Stimulated activated CD4-positive, alpha-beta T cell treated with anti-CD3 and anti-CD28 coated beads, Interleukin-1b, Interleukin-23, amount 100 ng/mL, for 1 hour (primary cell): Measurements from ENCODE around the gene ABCA6.

Experiments
- DNase-seq, 2 donors: peaks; one replicate each; pipeline ENCODE4 v3.0.0-alpha.2; 2020; ENCODE audit warnings: low read depth in 2 of 2

Gene ABCA6

DNA sequence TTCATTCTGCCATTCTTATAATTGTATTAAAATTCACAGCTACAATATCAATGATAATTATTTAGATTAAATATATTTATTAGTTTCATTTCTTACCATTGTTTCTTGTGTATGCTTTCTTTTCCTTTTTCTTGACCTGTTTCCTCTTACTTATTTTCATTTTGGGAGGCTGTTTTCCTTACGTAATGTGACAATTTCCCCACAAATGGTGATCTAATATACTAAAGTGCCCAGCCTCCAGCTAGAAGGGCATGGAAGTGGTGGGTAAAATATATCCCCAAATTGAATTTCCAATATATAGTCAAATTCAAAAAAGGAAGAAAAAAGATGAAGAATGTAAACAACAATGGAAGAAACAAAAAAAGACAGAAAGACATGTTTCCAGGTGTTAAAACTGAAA lies 1.5 kb upstream of the ABCA6 start:
- no peak for DNase-seq

DNA sequence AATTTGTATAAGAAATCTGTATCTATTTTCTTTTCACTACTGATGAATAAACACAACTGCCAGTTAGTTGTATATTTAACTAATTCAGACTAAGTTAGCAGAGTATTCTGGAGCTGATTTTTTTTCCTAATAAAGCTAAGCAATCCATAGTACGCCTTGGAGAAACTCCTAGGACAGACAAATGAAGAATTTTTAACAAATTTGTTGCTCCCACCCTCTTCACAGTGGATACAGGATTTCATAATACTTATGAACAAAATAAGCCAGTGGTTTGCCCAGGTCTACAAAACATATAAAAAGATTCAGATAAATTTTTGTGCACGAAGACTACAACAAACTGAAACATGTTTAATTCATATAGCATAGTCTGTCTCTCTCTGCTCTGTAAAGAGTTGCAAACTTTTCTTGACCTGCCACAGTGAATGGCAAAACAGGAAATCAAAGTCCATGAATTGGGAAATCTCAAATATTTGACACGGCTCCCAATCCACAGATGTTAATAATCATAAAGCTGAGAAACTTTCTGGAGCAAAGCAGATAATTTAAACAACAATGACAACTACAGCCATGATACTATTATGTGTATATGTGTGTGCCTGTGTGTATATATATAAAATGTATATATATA lies 594 bp upstream of the ABCA6 start:
- DNase-seq: no peak

DNA sequence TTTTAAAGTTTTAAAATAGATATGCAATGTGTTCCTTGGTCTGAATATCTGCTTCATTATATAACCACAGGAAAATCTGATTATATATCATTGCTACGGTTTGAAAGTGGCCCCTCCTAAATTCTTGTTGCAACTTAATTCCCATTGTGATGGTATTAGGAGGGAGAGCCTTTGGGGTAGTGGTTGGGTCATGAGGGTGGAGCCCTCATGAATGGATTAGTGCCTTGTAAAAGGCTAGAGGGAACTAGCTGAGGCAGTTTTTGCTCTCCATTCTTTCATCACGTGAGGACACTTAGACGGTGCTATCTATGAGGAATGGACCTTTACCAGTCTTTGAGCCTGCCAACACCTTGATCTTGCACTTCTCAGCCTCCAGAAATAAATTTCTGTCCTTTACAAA lies 7.6 kb downstream of the ABCA6 start:
- no peak for DNase-seq

DNA sequence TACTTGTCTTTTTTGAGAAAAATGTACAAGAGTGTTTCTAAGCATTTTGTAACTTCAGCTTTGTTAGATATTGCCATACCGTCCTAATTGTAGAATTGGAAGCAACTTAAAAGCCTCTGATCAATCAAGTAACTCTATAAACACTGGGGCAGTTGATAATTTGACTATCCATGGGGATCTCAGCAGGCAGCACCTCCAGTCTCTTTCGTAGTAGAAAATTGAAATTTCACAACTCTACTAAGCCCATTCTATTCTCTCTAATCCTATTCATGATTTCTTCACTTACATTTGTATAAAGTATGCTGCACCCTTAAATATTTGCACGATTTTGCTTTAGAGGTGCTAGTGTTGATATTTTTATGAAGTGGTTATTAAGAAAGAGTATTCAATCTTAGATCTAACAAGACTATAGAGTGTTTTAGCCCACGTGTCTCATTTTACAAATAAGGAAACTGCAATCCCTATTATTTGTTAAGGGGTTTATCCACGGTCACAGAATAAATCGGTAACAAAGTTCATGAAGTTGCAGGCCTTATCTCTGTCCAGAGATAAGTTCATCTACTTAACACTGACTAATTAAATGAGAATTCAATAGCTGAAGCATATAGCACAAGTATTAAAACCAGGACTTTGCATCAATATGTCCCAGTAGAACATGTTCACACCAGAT lies 10.9 kb downstream of the ABCA6 start:
- no peak for DNase-seq

DNA sequence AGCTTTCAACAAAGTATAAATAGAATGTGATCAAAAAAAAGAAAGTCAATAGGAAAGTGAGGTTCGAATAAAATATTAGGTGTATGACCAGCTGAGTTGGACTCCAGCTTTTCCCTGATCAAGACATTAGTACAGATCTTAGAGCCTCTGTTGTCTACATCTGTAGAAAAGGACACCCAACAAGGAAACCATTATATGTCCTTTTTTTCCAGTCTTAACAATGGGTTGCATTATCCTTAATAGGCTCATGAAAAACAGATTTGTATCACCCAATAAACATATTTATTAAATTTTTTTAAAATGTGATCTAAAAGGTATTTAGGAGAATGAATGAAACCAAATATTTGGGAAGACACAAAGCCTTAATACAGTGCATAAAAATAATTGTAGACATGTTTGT lies 18.1 kb downstream of the ABCA6 start:
- no peak for DNase-seq

DNA sequence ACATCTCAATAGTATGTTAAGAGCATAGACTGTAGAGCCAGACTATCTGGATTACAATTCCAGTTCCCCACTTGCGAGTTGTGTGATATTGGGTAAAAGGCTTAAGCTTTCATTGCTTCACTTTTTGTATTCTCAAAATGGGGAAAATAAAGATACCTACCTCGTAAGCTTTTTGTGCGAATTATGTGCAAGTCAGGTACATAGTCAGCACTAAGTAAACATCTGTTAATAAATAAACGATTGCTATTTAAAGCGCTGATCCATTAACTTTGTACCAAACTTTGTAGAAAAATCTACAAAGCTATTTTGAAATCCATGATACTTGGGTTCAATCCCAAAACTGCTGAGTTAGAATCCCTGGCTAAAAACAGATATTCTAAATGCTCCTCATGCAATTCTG lies 19.6 kb downstream of the ABCA6 start:
- no peak for DNase-seq

DNA sequence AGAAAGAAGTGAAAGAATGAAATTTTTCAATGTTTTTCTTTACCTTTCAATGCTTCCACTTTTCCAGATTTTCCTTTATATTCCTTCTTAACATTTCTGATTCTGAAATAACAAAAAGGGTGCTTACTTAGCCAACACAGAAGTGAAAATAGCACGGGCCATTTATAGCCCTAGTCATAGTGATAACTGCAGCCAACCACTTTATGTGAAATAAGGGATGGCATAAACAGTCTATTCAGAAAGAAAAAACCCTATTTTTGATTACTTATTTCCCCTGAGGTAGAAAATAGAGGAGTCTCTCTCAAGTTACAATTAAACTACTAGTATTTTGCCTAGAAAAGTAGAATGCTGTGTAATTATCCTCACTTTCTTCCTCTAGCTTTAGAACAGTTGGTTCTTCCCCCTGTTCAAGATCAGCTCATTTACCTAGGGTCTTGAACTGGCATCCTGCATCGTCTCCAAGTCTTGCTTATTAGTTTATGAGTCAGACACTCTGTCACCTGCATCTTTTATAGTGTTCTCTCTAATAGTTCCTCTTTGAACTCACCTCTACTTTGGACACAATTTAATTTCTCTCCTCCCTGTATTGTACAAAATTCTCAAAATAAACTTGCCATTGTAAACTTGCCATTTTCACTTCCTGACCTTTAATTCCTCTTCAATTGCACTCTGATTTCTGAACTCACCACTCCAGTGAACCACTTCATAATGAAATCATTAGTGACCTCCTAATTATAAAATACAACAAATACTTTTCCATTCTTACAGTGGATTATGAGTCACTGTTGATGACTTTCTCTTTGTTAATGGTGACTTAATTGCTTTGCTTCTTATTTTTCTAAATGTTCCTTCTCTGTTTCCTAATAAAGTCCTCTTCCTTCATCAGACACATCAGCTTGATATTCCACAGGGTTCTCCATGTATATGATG lies 23.6 kb downstream of the ABCA6 start:
- no peak for DNase-seq

DNA sequence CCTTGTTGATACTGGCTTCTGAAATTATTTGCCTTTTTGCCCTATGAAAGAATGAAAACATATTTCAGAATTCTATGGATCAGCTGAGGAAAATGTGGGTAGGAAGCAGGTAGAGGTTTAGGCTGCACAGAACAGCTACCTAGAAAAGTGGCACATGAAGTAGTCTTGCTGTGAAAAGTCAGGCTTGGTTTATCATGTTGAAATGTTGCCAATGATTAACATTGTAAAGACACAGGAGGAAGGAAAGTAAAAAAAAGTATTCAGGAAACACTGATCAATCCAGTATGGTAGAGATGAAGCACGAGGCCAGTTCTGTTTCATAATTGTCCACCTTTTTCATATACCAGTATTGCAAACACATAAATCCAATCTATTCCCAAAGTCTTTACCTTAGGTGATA lies 29.9 kb downstream of the ABCA6 start:
- no peak for DNase-seq

DNA sequence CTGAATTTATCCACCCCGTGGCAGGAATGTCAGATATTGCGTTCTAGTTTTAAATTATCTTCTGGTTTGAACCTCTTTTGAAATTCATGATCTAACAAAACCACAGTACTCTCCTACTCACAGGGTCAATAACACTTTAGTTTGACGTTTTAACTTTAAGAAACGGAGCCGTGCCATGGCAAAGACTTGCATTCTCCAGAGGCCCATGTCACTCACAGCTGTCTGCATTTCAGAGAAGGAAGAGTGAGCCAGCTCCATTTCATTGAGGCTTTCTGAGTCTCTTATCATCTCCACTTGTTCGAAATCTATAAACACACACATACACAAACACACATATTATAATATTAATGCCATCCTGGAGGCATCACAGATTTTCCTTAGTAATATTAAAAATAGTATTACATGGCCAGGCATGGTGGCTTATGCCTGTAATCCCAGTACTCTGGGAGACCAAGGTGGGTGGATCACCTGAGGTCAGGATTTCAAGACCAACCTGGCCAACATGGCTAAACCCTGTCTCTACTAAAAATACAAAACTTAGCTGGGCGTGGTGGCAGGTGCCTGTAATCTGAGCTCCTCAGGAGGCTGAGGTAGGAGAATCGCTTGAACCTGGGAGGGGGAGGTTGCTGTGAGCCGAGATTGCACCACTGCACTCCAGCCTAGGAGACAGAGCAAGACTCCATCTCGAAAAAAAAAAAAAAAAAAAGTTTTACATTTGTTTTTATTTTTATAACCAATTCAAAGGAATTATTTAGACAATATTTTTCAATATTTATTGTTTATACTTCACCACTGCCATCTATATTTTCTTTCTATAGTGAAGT lies 35.6 kb downstream of the ABCA6 start:
- DNase-seq: no peak

DNA sequence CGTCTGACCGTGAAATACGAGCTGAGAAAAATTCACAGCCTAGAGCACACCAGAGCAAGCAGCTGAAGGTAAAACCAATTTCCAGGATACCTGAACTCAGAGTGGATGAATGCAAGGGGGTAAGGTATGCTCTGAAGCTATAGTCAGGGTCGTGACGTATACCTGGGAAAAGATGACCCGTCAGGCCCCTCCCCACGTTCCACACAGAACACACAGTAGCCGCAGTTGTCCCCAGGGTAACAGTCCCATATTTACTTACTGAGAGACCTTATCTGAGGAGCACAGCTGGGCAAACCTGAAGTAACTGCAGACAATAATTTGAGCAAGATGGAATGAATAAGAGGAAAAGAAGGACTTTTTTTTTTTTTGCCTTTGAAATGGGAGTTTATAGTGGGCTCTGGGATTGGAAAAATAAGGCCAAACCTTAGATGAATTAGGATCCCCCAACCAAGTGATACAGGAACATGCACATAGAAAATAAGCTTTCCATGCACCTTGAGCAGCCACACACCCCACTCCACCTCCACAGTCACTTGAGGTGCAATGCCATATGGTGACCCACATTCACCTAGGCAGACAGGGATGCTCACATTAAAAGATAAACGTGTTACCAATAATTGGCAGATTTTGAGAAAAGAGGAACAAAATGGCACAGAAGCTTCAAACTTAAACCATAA lies 38.0 kb downstream of the ABCA6 start:
- DNase-seq: no peak

DNA sequence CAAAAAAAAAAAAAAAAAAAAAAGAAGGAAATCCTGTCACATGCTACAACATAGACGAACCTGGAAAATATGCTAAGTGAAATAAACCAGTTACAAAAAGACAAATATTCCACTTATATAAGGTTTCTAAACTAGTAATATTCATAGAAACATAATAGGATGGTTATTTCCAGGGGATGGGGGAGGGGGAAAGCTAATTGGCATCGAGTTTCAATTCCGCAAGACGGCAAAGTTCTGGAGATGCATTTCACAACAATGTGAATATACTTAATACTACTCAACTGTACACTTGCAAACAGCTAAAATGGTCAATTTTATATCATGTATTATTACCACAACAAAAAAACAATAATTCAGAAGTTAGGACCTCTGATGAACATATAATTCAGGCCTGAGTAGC lies 43.1 kb downstream of the ABCA6 start:
- no peak for DNase-seq

DNA sequence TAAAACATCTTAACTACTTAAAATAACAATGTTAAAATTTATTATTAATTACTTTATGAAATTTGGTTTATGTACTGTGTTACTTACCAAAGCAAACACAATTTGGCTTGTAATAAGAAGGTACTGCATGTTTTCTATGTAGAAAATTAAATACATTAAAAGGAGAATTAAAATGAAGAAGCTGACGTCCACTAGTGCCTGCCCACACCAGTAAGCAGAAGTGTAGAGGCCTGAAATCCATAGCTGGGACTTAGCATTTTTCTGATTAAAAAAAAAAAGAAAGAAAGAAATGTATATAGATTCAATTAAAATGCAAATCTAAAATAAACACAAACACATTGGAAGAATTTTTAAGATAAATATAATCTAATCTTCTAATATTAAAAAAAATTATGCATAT lies 45.2 kb downstream of the ABCA6 start:
- no peak for DNase-seq

DNA sequence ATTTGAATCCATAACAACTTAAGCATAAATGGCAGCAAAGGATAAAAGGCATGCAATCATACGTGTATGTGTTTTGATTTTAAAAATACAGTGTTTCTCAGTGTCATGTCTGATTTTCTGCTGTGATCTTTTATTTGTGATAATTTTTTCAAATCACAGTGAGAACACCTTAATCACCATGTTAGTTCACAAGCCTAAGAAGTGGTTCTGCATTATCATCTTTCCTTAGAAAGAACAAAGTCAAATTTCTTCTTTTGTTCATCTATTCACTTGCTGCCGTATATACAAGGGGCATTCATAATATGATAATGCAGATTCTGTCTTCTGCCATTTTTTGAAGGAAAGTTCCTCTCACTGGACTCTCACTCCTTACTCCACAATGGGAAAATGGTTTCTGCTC lies 47.7 kb downstream of the ABCA6 start:
- no peak for DNase-seq

DNA sequence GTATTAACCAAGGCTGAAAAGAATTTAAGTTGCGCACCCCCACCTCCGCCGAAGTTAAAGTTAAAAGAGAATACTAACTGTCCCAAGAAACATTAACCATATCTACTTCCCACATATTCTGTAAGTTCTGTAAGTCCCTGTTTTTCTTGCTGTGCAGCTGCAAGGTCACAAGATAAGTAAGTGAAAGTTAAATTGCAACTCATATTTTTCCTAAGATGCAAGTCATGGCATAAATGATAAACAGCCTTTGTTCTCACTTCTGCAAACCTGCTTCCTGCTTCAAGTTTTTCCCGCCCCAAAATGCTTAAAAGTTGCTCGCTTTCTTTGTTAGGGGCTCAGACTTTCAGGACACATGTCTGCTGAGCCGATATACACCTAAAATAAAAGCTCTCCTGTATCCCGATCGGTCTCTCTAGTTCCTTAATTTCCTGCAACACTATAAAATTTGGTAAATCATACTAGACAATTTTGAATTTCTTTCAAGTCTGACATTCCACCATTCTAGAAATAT lies 48.4 kb downstream of the ABCA6 start:
- DNase-seq: no peak

DNA sequence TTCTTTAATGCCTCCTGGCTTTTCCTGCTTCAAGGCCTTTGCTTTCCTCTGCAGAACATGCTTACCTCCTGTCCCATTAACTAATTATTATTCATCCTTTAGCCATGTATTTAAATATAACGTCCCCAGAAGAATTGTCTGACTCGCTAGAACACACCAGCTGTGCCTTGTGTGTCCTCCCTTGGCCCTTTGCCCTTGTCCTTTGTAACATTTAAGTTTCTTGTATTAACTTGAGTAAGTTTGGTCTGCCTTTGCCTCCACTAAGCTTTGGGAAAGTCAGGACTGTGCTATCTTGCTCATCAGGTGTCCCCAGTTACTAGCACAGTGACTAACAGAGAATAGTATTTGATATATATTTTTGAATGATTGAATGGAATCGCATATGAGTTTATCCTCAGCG lies 51.3 kb downstream of the ABCA6 start:
- no peak for DNase-seq

DNA sequence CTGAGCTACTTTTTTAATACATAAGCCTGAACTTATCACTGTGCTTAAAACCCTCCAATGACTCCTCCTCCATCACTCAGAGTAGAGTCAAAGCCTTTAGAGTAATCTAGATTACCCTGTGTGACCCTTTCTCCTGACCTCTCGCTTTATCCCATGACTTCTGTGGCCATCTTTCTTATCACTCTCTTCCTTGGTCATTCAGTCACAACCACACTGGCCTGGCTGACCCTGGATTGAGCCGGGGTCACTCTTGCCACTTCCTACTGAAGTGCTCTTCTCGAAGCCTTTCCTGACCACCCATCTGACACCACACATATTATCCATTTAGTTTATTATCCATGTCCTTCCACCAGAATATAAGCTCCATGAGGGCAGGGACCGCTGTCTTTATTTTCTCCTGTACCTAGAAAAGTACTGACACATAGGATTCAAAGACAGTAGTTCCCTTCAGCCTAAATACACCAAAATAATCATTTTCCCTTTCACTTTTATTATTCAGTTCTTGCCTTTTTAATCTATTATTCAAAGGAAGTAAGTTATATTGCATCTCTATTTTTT lies 53.0 kb downstream of the ABCA6 start:
- DNase-seq: no peak

DNA sequence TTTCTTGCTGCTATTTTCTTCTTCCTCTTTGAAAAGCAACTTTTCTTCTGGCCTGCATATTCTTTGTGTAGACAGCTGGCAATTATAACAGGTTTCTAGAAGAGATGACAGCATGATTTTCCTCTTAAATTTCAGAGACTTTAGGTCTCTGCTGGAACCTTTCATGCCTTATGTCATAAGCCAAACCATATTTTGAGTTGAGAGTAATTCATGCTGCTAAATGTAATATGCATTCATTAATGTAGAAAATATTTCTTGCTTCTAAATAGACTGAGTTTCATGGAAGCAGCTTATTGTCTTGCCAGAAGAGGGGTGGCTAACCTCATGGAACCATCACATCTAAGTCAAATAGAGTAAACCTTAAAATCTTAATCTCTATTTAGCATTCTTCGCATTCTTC lies 55.1 kb downstream of the ABCA6 start:
- DNase-seq: no peak

DNA sequence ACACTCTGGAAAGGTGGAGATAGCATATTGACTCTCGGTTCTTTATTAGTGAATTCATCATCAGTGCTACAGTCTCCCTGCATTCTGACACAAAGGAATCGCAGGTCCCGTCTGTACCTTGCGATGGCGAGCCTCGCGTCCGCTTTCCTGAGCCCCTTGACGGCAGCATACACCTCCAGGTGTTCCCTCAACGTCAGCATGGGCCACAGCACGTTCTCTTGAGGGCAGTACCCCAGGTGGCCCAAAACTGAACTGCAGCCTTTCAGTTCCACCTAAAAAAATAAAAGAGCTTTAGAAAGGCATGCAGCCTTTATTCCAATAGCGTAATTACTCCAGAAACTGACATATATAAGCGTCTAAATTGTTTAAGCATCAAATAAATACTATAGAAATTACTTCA lies 56.8 kb downstream of the ABCA6 start:
- DNase-seq: no peak

DNA sequence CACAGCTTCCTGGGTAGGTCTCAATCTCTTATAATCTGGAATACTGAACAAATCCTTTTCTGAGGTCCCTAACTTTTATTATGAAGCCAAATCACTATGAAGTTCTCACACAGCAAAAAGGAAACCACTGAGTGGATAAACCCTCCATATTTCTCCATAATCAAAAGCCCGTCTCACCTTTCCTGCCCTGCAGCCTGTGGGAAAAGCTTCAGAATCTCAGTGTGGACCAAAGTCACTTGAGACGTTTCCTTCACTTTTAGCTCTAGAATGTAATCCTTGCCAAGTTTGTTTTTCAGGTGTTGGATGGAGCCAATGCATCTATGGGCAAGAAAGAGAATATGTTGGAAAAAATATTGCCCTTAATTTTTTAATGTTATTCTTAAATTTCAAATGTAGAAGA lies 59.0 kb downstream of the ABCA6 start:
- DNase-seq: no peak

DNA sequence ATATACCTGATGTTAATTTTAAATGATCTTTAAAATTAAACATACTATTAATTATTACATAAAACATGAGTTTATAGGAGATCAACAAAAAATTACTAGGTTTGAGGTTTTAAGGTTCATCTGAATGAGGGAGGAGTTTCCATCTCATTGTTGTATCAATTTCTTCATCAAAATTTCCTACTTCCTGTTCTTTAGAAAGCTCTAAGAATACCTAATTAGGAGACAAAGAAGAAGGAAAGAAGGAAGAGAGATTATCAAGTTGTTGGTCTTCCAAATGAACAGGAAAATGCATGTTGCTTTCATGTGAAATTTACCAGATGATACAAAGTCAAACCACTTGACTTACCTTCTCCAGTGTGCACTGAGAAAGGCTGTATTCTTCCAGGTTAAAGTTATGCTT lies 62.8 kb downstream of the ABCA6 start:
- DNase-seq: no peak

DNA sequence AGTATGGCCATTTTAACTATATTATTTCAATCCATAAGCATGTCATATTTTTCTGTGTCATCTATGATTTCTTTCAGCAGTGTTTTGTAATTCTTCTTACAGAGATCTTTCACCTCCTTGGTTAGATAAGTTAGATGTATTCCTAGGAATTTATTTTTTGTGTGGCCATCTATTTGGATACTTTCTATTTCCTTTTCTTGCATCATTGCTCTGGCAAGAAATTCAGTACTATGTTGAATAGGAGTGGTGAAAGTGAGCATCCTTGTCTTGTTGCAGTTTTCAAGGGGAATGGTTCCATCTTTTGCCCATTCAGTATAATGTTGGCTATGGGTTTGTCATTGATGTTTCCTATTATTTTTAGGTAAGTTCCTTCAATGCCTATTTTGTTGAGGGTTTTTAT lies 65.9 kb downstream of the ABCA6 start:
- no peak for DNase-seq
